HepG2 (cell line): Measurements from ENCODE around the gene DEPDC5. TPM values are rescaled to one million over a fixed set of nuclear protein-coding genes. Genes with fewer than 3 reads are reported as not detected.

Experiments used
- NFAT5 ChIP-seq: sonication (generic); formaldehyde crosslinking; IDR thresholded peaks from 2 replicates; pipeline ENCODE4 v1.4.0; 2020; ENCODE audit warnings: missing genetic modification reagents
- NFKB2 ChIP-seq: sonication (generic); formaldehyde crosslinking; IDR thresholded peaks from 2 replicates; pipeline ENCODE4 v1.4.0; 2020; ENCODE audit warnings: missing genetic modification reagents, borderline replicate concordance
- NR0B2 ChIP-seq: sonication (generic); formaldehyde crosslinking; IDR thresholded peaks from 2 replicates; pipeline ENCODE4 v1.4.0; 2020; ENCODE audit warnings: mild to moderate bottlenecking, missing genetic modification reagents
- PAF1 ChIP-seq: IDR thresholded peaks from 2 replicates; pipeline ENCODE4 v1.6.1; 2016; ENCODE audit warnings: missing genetic modification reagents, missing compliant biosample characterization
- PRPF4 ChIP-seq: fragments of 200-400 bp; formaldehyde crosslinking; IDR thresholded peaks from 2 replicates; pipeline ENCODE4 v1.6.1; 2016; ENCODE audit warnings: low read length, low read depth; ENCODE audit not compliant: poor library complexity, severe bottlenecking
- RBM39 ChIP-seq: fragments of 200-400 bp; formaldehyde crosslinking; IDR thresholded peaks from one replicate; pipeline ENCODE4 v1.6.1; 2018; ENCODE audit warnings: antibody characterized with exemption, mild to moderate bottlenecking, low read depth, low read length; ENCODE audit not compliant: poor library complexity, severe bottlenecking
- SMAD3 ChIP-seq: sonication (generic); formaldehyde crosslinking; IDR thresholded peaks from 2 replicates; pipeline ENCODE4 v1.4.0; 2020; ENCODE audit warnings: missing genetic modification reagents
- STAG1 ChIP-seq: sonication (generic); formaldehyde crosslinking; IDR thresholded peaks from 2 replicates; pipeline ENCODE4 v1.4.0; 2020; ENCODE audit warnings: missing genetic modification reagents
- ZBTB44 ChIP-seq: sonication (generic); formaldehyde crosslinking; IDR thresholded peaks from 2 replicates; pipeline ENCODE4 v1.4.0; 2020; ENCODE audit warnings: missing genetic modification reagents
- ZNF232 ChIP-seq: sonication (generic); formaldehyde crosslinking; IDR thresholded peaks from 2 replicates; pipeline ENCODE4 v1.4.0; 2020; ENCODE audit warnings: missing genetic modification reagents, borderline replicate concordance
- ZNF337 ChIP-seq: sonication (generic); formaldehyde crosslinking; IDR thresholded peaks from 2 replicates; pipeline ENCODE4 v1.5.1; 2020; ENCODE audit warnings: missing genetic modification reagents, low read depth, mild to moderate bottlenecking, borderline replicate concordance
- ZNF510 ChIP-seq: sonication (generic); formaldehyde crosslinking; IDR thresholded peaks from 2 replicates; pipeline ENCODE4 v1.4.0; 2020; ENCODE audit warnings: low read depth, mild to moderate bottlenecking, missing genetic modification reagents
- ZNF513 ChIP-seq: sonication (generic); formaldehyde crosslinking; conservative IDR thresholded peaks from 2 replicates; pipeline ENCODE4 v1.5.0; 2020; ENCODE audit warnings: missing genetic modification reagents
- ZNF563 ChIP-seq: sonication (generic); formaldehyde crosslinking; IDR thresholded peaks from 2 replicates; pipeline ENCODE4 v1.8.0; 2022; ENCODE audit warnings: mild to moderate bottlenecking, moderate library complexity, missing genetic modification reagents
- ZNF569 ChIP-seq: sonication (generic); formaldehyde crosslinking; IDR thresholded peaks from 2 replicates; pipeline ENCODE4 v1.5.0; 2020; ENCODE audit warnings: mild to moderate bottlenecking, missing genetic modification reagents, moderate library complexity, borderline replicate concordance
- ZNF639 ChIP-seq: conservative IDR thresholded peaks from 2 replicates; pipeline ENCODE4 v1.6.1; 2018; ENCODE audit warnings: missing genetic modification reagents
- ZNF788 ChIP-seq: sonication (generic); formaldehyde crosslinking; IDR thresholded peaks from 2 replicates; pipeline ENCODE4 v1.5.0; 2020; ENCODE audit warnings: mild to moderate bottlenecking, missing genetic modification reagents, borderline replicate concordance
- polyA plus RNA-seq, 8 experiments: library from polyadenylated mRNA; depleted of rRNA in 3 of 8; stranded (reverse) in 7 of 8; unstranded in 1 of 8; fragments of >200 nt; fragmentation: Illumina TruSeq in 4 of 8; extraction: Trizol in 4 of 8; gene quantifications; 2 replicates each; pipeline versions ENCODE4 v1.2.1 to v1.2.3, GENCODE V29; 2011 to 2016; ENCODE audit warnings: low read depth in 4 of 8, missing spikeins in 1 of 8, mixed read lengths in 1 of 8; ENCODE audit not compliant: insufficient read depth in 1 of 8
- total RNA-seq, 5 experiments: library from RNA; depleted of rRNA; stranded (reverse); fragments of >200 nt; fragmentation: Illumina TruSeq; extraction: Trizol; gene quantifications; 2 replicates each; pipeline ENCODE4 v1.2.3, GENCODE V29; 2016; ENCODE audit warnings: low read depth in 1 of 5

Gene DEPDC5
- total and polyA plus RNA-seq, 2 of the 13 experiments (the other 11 are each of a cell fraction or from before 2014, with no cell fraction given) = 9.8 to 12.4 TPM

- no peak for TF ChIP-seq STAG1 (CRISPR knock-in tag)
- no peak for TF ChIP-seq ZNF563 (CRISPR knock-in tag)
- TF ChIP-seq NR0B2 (CRISPR knock-in tag) = 0 out of 2 replicates have a peak, but pooled peaks have one; percentile 68
- TF ChIP-seq NFKB2 (CRISPR knock-in tag) = peak; percentile 69; the same call in 1 of the 2 replicates
- TF ChIP-seq PAF1 (CRISPR knock-in tag) = no peak
- TF ChIP-seq ZNF639 = peak; percentile 98
- TF ChIP-seq ZNF232 (CRISPR knock-in tag) = no peak; the same call in 1 of the 2 replicates
- TF ChIP-seq ZNF513 = no peak
- TF ChIP-seq PRPF4 = no peak
- TF ChIP-seq RBM39 = no peak
- no peak for TF ChIP-seq ZBTB44
- no peak for TF ChIP-seq ZNF337 (CRISPR knock-in tag)
- peak; percentile 49; the same call in 1 of the 2 replicates for TF ChIP-seq ZNF510 (CRISPR knock-in tag)
- no peak; the same call in 1 of the 2 replicates for TF ChIP-seq ZNF788 (CRISPR knock-in tag)
- TF ChIP-seq NFAT5 (CRISPR knock-in tag) = no peak
- TF ChIP-seq SMAD3 = no peak
- TF ChIP-seq ZNF569 = no peak
These were observed at the start of gene DEPDC5 (continued) for GRCh38 chr22:31753634-31754501.
